SK-N-DZ (cell line): ENCODE data around the gene CDAN1.

Source experiments
- DNase-seq: peaks from one replicate; pipeline ENCODE4 v3.0.0-alpha.2; 2015; ENCODE audit warnings: low spot score

The CDAN1 gene

DNA sequence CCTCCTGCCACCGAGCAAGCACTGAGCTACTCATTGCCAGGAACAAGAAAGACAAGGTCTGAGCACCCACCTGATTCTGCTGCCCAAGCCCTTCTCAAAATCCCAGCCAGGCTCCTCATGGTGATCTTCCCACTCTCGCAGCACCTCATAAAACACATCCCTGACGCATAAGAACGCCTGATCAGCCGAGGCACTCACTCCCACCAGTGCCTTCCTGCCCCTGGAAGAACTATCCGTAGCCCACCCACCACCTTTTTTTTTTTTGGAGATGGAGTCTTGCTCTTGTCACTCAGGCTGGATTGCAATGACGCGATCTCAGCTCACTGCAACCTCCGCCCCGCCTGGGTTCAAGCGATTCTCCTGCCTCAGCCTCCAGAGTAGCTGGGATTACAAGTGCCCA, 3.9 kb downstream of the CDAN1 start:
- no peak for DNase-seq

- DNase-seq: no peak
Measured at GRCh38 chr15:42732095-42732827, 4.7 kb downstream of the CDAN1 start.

- DNase-seq: no peak
Measured at GRCh38 chr15:42731461-42731860, 5.5 kb downstream of the CDAN1 start.

DNA sequence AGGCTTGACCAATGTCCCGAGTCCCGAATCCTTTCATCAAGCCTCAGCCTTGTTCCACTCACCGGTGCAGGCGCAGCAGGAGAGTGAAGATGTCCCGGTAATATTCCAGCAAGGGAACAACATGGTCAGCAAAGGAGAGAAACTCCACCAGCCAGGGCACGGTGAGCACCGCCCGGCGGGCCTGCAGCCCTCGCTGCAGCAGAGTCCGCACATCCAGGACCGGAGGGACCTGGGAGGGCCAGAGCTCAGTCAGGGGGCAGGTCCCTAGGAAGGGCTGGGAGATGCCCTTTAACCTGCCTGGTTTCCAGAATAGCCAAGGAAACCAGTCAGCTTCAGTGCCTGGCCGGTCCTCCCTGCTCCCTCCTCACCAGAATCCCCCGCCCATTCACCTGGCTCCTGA, 6.4 kb downstream of the CDAN1 start:
- no peak for DNase-seq

- no peak for DNase-seq
Measured at GRCh38 chr15:42730135-42730534, 6.8 kb downstream of the CDAN1 start.

DNA sequence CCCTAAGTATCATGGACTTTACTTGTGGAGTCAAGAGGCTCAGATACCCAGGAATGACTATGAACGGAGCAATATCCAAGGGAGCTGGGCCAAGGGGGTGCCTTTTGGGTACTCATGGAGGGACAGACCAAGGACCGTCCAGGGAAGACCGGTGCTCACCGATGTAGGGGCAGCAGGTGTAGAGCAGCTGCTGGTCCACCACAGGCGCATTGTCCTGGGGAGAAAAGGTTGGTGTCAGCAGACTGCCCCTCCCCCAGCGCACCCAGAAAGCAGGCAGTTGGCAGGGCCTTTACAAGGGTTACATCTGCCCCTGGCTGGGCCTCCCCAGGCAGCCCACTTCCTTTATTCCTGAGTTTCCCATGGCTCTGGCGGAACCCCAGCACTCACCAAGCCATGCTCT, 7.5 kb downstream of the CDAN1 start:
- DNase-seq: no peak

GRCh38 chr15:42728972-42729371, 8.0 kb downstream of the CDAN1 start:
- DNase-seq: no peak

DNA sequence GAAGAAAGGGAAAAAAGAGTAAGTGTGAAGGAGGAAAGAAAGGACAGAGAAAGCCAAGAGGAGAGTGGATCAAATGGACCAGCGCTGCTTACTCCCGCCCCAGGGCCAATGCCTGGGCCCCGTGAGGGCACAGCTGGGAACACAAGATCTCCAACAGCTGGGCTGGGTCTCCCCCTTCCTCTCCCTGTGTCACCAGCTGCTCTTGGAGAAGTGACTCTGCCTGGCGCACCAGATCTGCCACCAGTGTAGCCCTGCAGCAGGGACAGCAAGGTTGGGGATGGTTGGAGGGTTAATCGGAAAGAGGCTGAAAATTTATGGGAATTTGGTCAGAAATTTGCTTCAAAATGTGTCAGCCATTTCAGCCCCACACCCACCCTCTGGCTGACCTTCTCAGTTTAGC, 8.4 kb downstream of the CDAN1 start:
- DNase-seq: no peak

- no peak for DNase-seq
Measured at GRCh38 chr15:42727750-42728381, 9.1 kb downstream of the CDAN1 start.

DNA sequence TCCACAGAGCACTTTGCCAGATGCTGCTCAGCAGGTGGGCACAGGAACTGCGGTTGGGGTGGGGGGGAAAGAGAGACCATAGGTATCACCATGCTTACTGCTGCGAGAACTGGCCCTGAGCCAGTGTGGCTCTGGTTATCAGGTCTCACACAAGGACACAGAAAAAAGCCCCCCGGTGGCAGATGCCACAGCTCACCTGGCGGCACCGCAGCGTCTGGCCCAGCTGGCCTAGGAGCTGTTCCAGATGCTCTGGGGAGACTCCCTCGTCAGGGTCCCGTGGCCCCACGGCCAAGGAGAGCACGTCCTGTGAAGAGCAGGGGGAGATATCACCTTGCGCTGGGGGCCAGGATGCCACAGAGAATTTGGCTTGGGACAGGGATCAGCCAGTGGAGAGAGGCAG, 10.8 kb downstream of the CDAN1 start:
- DNase-seq: no peak

GRCh38 chr15:42725331-42725903, 11.5 kb downstream of the CDAN1 start:
- DNase-seq: no peak

GRCh38 chr15:42724276-42724675, 12.7 kb downstream of the CDAN1 start:
- DNase-seq: no peak

GRCh38 chr15:42723068-42723467, 13.9 kb downstream of the CDAN1 start:
- DNase-seq: no peak

GRCh38 chr15:42721916-42722315, 15.0 kb downstream of the CDAN1 start:
- DNase-seq: no peak

GRCh38 chr15:42721016-42721415, 15.9 kb downstream of the CDAN1 start:
- DNase-seq: no peak

- no peak for DNase-seq
Measured at GRCh38 chr15:42720071-42720470, 16.9 kb downstream of the CDAN1 start.

GRCh38 chr15:42719043-42719442, 17.9 kb downstream of the CDAN1 start:
- no peak for DNase-seq

GRCh38 chr15:42716626-42717025, 20.3 kb downstream of the CDAN1 start:
- no peak for DNase-seq

GRCh38 chr15:42716125-42716524, 20.8 kb downstream of the CDAN1 start:
- no peak for DNase-seq

DNA sequence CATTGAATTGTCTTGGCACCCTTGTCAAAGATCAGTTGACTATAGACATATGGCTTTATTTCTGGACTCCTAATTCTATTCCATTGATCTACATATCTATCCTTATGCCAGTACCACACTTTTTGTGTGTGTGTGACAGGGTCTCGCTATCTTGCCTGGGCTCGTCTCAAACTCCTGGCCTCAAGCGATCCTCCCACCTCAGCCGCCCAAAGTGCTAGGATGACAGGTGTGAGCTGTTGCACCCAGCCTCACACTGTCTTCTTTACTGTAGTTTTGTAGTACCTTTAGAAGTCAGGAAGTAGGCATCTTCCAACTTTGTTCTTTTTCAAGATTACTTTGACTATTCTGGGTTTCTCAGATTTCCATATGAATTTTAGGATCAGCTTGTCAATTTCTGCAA, 24.3 kb downstream of the CDAN1 start:
- DNase-seq: no peak

GRCh38 chr15:42711746-42712145, 25.2 kb downstream of the CDAN1 start:
- DNase-seq: no peak

DNA sequence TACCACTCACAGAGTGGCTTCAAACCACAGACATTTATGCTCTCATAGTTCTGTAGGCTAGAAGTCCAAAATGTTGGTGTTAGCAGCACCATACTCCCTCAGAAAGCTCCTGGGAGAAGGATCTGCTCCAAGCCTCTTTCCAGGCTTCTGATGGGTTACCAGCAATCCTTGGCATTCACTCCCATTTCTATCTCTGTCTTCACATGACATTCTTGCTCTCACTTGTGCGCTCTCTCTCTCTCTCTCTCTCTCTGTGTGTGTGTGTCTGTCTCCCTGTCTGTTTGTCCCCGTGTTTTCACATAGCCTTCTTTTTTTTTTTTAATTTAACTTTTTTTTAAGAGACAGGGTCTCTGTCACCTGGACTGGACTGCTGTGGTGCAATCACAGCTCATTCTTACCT, 26.3 kb downstream of the CDAN1 start:
- no peak for DNase-seq

- DNase-seq: no peak
Measured at GRCh38 chr15:42707873-42708544, 28.9 kb downstream of the CDAN1 start.
